ENCODE data around the gene CEP128.
"Not testable (repeated sequence)": the region's sequence is repeated elsewhere in the genome, so short reads cannot be mapped to it uniquely, and the experiment has no call there.

Gene CEP128

GRCh38 chr14:80973931-80974641 is 32.5 kb upstream of the CEP128 start:
- no peak overlapping the region for H3K9ac ChIP-seq (ENCODE audit: low read depth, low read length)
- H3K9me3 ChIP-seq (replicated peaks; ENCODE audit: low read length), result no peaks in the 10 kb centered on the region
- H3K4me3 ChIP-seq (ENCODE audit: low read length), result no peak overlapping the region
- H3K36me3 ChIP-seq (ENCODE audit: insufficient read depth, low read length), result no peaks in the 10 kb centered on the region
- H3K27me3 ChIP-seq (ENCODE audit: control insufficient read depth, insufficient read depth, low read length), result peaks cover 33% of the 10 kb centered on the region
- no peak overlapping the region for H3K4me2 ChIP-seq (ENCODE audit: low read length)
- no peaks in the 10 kb centered on the region for H3K4me1 ChIP-seq (ENCODE audit: control insufficient read depth, insufficient read depth, low read length)

- Histone ChIP-seq H3K36me3 (ENCODE audit: insufficient read depth, low read length) (no peaks in the 10 kb centered on the region), H3K27me3 (ENCODE audit: control insufficient read depth, insufficient read depth, low read length) (peaks cover 18% of the 10 kb centered on the region), H3K4me1 (ENCODE audit: control insufficient read depth, insufficient read depth, low read length) (no peaks in the 10 kb centered on the region), H3K4me3 (ENCODE audit: low read length) (no peak overlapping the region), H3K9me3 (replicated peaks; ENCODE audit: low read length) (no peaks in the 10 kb centered on the region), H3K4me2 (ENCODE audit: low read length) (no peak overlapping the region), H3K9ac (ENCODE audit: low read depth, low read length) (no peak overlapping the region)
These were observed 23.5 kb upstream of the CEP128 start for GRCh38 chr14:80965037-80965436.

DNA sequence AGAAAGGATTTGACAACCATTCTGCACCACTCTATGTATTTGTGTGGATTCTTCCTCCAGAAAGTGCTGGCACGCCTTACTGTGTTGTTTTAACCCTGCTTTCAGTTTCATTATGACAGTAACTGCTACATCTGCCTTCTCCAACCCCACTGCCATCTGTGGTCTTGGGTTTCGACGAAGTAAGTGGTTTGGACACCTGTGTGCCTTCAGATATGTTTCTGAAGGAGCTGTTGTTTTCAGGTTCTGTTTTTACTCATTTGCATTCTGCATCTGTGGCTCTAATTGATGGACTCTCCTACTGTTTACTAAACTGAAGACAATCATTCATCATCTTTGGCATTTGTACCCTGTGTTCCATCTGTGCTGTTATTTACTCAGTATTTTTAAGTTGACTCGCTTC is 18.0 kb upstream of the CEP128 start:
- H3K4me3 ChIP-seq (ENCODE audit: low read length), result no peak overlapping the region

DNA sequence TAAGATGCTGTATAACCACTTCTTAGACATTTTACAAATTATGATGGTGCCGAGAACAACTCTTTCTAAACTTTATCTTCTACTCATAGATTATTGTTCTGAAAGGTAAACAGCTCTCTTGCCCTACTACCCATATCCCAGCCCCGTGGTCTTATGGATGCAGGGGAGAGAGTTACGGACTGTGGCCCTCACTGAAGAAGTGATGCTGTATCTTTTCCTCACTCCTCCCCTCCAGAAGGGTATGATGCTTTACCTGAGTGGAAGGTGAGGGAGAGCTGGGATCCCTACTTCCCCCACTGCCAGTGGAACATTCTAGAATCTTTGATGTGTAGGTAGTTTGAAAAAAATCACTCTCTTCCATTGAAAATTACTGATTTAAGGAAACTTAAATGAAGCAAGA is 17.4 kb upstream of the CEP128 start:
- no peaks in the 10 kb centered on the region for H3K9me3 ChIP-seq (replicated peaks; ENCODE audit: low read length)
- no peaks in the 10 kb centered on the region for H3K36me3 ChIP-seq (ENCODE audit: insufficient read depth, low read length)
- H3K4me3 ChIP-seq (ENCODE audit: low read length), result no peak overlapping the region
- no peak overlapping the region for H3K9ac ChIP-seq (ENCODE audit: low read depth, low read length)
- H3K27me3 ChIP-seq (ENCODE audit: control insufficient read depth, insufficient read depth, low read length), result peaks cover 35% of the 10 kb centered on the region
- no peak overlapping the region for H3K4me2 ChIP-seq (ENCODE audit: low read length)
- peaks cover 10% of the 10 kb centered on the region for H3K4me1 ChIP-seq (ENCODE audit: control insufficient read depth, insufficient read depth, low read length)

More for the DNA sequence above, 18.0 kb upstream of the CEP128 start:
- H3K4me1 ChIP-seq (ENCODE audit: control insufficient read depth, insufficient read depth, low read length), result peaks cover 8% of the 10 kb centered on the region
- H3K9ac ChIP-seq (ENCODE audit: low read depth, low read length), result no peak overlapping the region
- H3K36me3 ChIP-seq (ENCODE audit: insufficient read depth, low read length), result no peaks in the 10 kb centered on the region
- H3K4me2 ChIP-seq (ENCODE audit: low read length), result no peak overlapping the region
- H3K27me3 ChIP-seq (ENCODE audit: control insufficient read depth, insufficient read depth, low read length), result peaks cover 35% of the 10 kb centered on the region
- H3K9me3 ChIP-seq (replicated peaks; ENCODE audit: low read length), result no peaks in the 10 kb centered on the region

GRCh38 chr14:80958226-80958625 is 16.7 kb upstream of the CEP128 start:
- H3K4me3 ChIP-seq (ENCODE audit: low read length), result no peak overlapping the region
- peaks cover 10% of the 10 kb centered on the region for H3K4me1 ChIP-seq (ENCODE audit: control insufficient read depth, insufficient read depth, low read length)

GRCh38 chr14:80957613-80958012 is 16.1 kb upstream of the CEP128 start:
- Histone ChIP-seq H3K36me3 (ENCODE audit: insufficient read depth, low read length) (no peaks in the 10 kb centered on the region), H3K9me3 (replicated peaks; ENCODE audit: low read length) (no peaks in the 10 kb centered on the region), H3K27me3 (ENCODE audit: control insufficient read depth, insufficient read depth, low read length) (peaks cover 35% of the 10 kb centered on the region), H3K9ac (ENCODE audit: low read depth, low read length) (no peak overlapping the region), H3K4me1 (ENCODE audit: control insufficient read depth, insufficient read depth, low read length) (peaks cover 10% of the 10 kb centered on the region), H3K4me3 (ENCODE audit: low read length) (no peak overlapping the region), H3K4me2 (ENCODE audit: low read length) (no peak overlapping the region)

More at GRCh38 chr14:80958226-80958625, 16.7 kb upstream of the CEP128 start:
- Histone ChIP-seq H3K9me3 (replicated peaks; ENCODE audit: low read length) (no peaks in the 10 kb centered on the region), H3K36me3 (ENCODE audit: insufficient read depth, low read length) (no peaks in the 10 kb centered on the region), H3K27me3 (ENCODE audit: control insufficient read depth, insufficient read depth, low read length) (peaks cover 35% of the 10 kb centered on the region), H3K9ac (ENCODE audit: low read depth, low read length) (no peak overlapping the region), H3K4me2 (ENCODE audit: low read length) (no peak overlapping the region)

GRCh38 chr14:80956922-80957321 is 15.4 kb upstream of the CEP128 start:
- Histone ChIP-seq H3K9me3 (replicated peaks; ENCODE audit: low read length) (no peaks in the 10 kb centered on the region), H3K36me3 (ENCODE audit: insufficient read depth, low read length) (no peaks in the 10 kb centered on the region), H3K27me3 (ENCODE audit: control insufficient read depth, insufficient read depth, low read length) (peaks cover 35% of the 10 kb centered on the region), H3K4me2 (ENCODE audit: low read length) (no peak overlapping the region), H3K4me1 (ENCODE audit: control insufficient read depth, insufficient read depth, low read length) (peaks cover 10% of the 10 kb centered on the region), H3K9ac (ENCODE audit: low read depth, low read length) (no peak overlapping the region), H3K4me3 (ENCODE audit: low read length) (no peak overlapping the region)

DNA sequence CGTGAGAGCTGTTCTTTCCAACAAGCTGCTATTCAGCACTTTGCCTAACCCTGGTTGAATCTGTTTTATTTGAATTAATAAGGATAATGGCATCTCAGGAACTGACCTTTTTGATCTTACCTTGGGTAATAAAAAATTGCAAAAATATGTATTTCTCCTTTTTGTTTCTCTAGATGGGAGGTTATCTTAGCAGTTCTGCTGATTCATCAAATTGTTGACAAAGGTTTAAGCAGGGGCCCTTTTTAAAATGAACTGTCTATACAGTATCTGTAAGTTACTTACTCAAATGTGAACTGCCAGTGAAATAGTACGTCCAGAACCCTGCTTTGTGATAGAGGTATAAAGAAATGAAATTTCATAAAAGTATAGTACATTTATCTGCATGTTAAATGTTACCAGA is 14.6 kb upstream of the CEP128 start:
- Histone ChIP-seq H3K9me3 (replicated peaks; ENCODE audit: low read length) (no peaks in the 10 kb centered on the region), H3K4me3 (ENCODE audit: low read length) (no peak overlapping the region), H3K9ac (ENCODE audit: low read depth, low read length) (no peak overlapping the region), H3K4me2 (ENCODE audit: low read length) (no peak overlapping the region), H3K36me3 (ENCODE audit: insufficient read depth, low read length) (no peaks in the 10 kb centered on the region), H3K4me1 (ENCODE audit: control insufficient read depth, insufficient read depth, low read length) (peaks cover 10% of the 10 kb centered on the region), H3K27me3 (ENCODE audit: control insufficient read depth, insufficient read depth, low read length) (peaks cover 35% of the 10 kb centered on the region)

DNA sequence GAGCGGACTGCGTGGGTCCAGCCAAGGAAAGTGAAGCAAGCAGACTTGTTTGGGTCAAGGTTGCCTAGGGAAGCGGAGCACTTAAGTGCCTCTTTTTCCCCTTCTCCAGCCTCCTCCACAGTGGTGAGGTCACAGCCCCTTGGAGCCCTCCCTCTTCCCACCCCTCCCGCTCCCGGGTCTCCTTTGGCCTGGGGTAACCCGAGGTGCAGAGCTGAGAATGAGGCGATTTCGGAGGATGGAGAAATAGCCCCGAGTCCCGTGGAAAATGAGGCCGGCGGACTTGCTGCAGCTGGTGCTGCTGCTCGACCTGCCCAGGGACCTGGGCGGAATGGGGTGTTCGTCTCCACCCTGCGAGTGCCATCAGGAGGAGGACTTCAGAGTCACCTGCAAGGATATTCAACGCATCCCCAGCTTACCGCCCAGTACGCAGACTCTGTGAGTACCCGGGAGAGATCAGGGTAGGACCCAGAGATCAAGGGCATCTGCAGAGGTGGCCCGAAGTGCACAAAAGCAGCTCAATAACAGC is 13.9 kb upstream of the CEP128 start, which contains the start of gene TSHR:
TSS of gene TSHR (plus strand) at position 206 of the 526 bp plus-strand sequence. CDS start at position 266, 60 bp downstream.
- no peaks in the 10 kb centered on the region for H3K36me3 ChIP-seq (ENCODE audit: insufficient read depth, low read length)
- peaks cover 10% of the 10 kb centered on the region for H3K4me1 ChIP-seq (ENCODE audit: control insufficient read depth, insufficient read depth, low read length)
- H3K9ac ChIP-seq (ENCODE audit: low read depth, low read length), result peak within 1 kb of the TSS; percentile 43
- no peaks in the 10 kb centered on the region for H3K9me3 ChIP-seq (replicated peaks; ENCODE audit: low read length)
- peak within 1 kb of the TSS; percentile 99 for H3K4me2 ChIP-seq (ENCODE audit: low read length)
- H3K4me3 ChIP-seq (ENCODE audit: low read length), result peak within 1 kb of the TSS; percentile 77
- H3K27me3 ChIP-seq (ENCODE audit: control insufficient read depth, insufficient read depth, low read length), result peaks cover 35% of the 10 kb centered on the region

- Histone ChIP-seq H3K27me3 (ENCODE audit: control insufficient read depth, insufficient read depth, low read length) (peaks cover 35% of the 10 kb centered on the region), H3K4me3 (ENCODE audit: low read length) (peak overlapping the region; percentile 77), H3K4me2 (ENCODE audit: low read length) (peak overlapping the region; percentile 99), H3K36me3 (ENCODE audit: insufficient read depth, low read length) (no peaks in the 10 kb centered on the region), H3K4me1 (ENCODE audit: control insufficient read depth, insufficient read depth, low read length) (peaks cover 10% of the 10 kb centered on the region), H3K9ac (ENCODE audit: low read depth, low read length) (peak overlapping the region; percentile 43), H3K9me3 (replicated peaks; ENCODE audit: low read length) (no peaks in the 10 kb centered on the region)
These were observed 13.3 kb upstream of the CEP128 start for GRCh38 chr14:80954687-80955299.

- H3K4me1 ChIP-seq (ENCODE audit: control insufficient read depth, insufficient read depth, low read length); H3K4me3 ChIP-seq (ENCODE audit: low read length); H3K36me3 ChIP-seq (ENCODE audit: insufficient read depth, low read length); H3K4me2 ChIP-seq (ENCODE audit: low read length); H3K9ac ChIP-seq (ENCODE audit: low read depth, low read length); H3K9me3 ChIP-seq (replicated peaks; ENCODE audit: low read length): not testable (repeated sequence)
- H3K27me3 ChIP-seq (ENCODE audit: control insufficient read depth, insufficient read depth, low read length), result peaks cover 27% of the 10 kb centered on the region
These were observed 11.7 kb upstream of the CEP128 start for GRCh38 chr14:80953211-80953610.

All from skeletal muscle satellite cell (primary cell).